Tibial nerve (tissue), 4 donors: ENCODE results near the gene GPC5. TPM values are rescaled to one million over a fixed set of nuclear protein-coding genes. Genes with fewer than 3 reads are reported as not detected.
"Not testable (repeated sequence)": the region's sequence is repeated elsewhere in the genome, so short reads cannot be mapped to it uniquely, and the experiment has no call there.

Source experiments
- DNase-seq, 2 donors: peaks; one replicate each; pipeline ENCODE4 v3.0.0-alpha.2; 2019; ENCODE audit warnings: low spot score in 2 of 2
- H3K27ac ChIP-seq, 4 donors: fragments of 200-600 bp; sonication (generic) in 3 of 4; one replicate each; pipeline ENCODE4 v1.5.1; 2017 to 2019; ENCODE audit warnings: mild to moderate bottlenecking in 1 of 4
- H3K27me3 ChIP-seq, 2 donors: fragments of 200-600 bp; sonication (generic) in 1 of 2; one replicate each; pipeline versions ENCODE4 v1.5.1 to v1.6.0; 2017 to 2019
- H3K36me3 ChIP-seq, 3 donors: fragments of 200-600 bp; sonication (generic); one replicate each; pipeline ENCODE4 v1.5.1; 2018 to 2019
- H3K4me1 ChIP-seq, 4 donors: fragments of 200-600 bp; sonication (generic) in 3 of 4; one replicate each; pipeline ENCODE4 v1.5.1; 2017 to 2019
- H3K4me3 ChIP-seq, 4 donors: fragments of 200-600 bp; sonication (generic) in 3 of 4; one replicate each; pipeline ENCODE4 v1.5.1; 2017 to 2019; ENCODE audit warnings: mild to moderate bottlenecking in 1 of 4, moderate library complexity in 1 of 4
- H3K9me3 ChIP-seq, 4 donors: fragments of 200-600 bp; sonication (generic) in 3 of 4; one replicate each; pipeline ENCODE4 v1.5.1; 2017 to 2019
- CTCF ChIP-seq, 5 experiments: fragments of 200-600 bp in 3 of 5; fragments of 450-650 bp in 2 of 5; sonication (generic) in 3 of 5; IDR thresholded peaks; one replicate each; pipeline ENCODE4 v1.5.1; 2016 to 2019; ENCODE audit warnings: antibody characterized with exemption in 5 of 5, mild to moderate bottlenecking in 3 of 5, moderate library complexity in 2 of 5
- EP300 ChIP-seq, 2 donors: sonication (generic); formaldehyde crosslinking; IDR thresholded peaks; one replicate each; pipeline ENCODE4 v1.6.1; 2017; ENCODE audit warnings: antibody characterized with exemption in 2 of 2, mild to moderate bottlenecking in 1 of 2
- POLR2A ChIP-seq, 2 donors: fragments of 450-650 bp; IDR thresholded peaks; one replicate each; pipeline ENCODE4 v1.6.1; 2017; ENCODE audit warnings: antibody characterized with exemption in 2 of 2, mild to moderate bottlenecking in 2 of 2, moderate library complexity in 2 of 2
- WGBS, 2 donors: methylation state at CpG; one replicate each; pipeline ENCODE4 v1.1.5; 2018; 5-methylcytosine and 5-hydroxymethylcytosine counted together
- total RNA-seq, 4 donors: library from RNA; depleted of rRNA; stranded (reverse); fragments of >200 nt; gene quantifications; one replicate each; pipeline ENCODE4 v1.1.0, GENCODE V29; 2016

GPC5 gene
- total RNA-seq, 4 donors from 2014 or later: 3.7 to 5.7 (median 4.2) TPM; not detected in 1

DNA sequence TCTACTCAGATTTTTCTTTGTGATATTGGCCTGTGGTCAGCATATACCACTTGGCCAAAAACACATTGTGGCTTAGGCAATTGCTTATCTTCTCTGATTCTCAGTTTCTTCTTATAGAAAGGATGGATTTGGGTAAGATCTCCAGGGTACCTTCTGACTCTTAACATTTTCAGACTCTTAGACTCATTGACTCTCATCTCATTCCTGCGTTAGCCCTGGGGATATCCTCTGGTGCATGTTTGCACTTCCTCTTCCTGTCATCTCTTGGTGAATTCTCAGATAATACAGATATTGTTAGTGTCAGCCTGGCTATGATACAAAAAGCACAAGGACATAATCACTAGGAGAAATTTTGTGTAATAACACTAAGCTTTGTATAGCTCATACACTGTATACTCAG is 1335.6 kb downstream of the GPC5 start:
- Histone ChIP-seq H3K9me3 (peaks cover 0 to 9% (median 0%) of the 10 kb centered on the region in 4 donors), H3K27ac (no peak overlapping the region), H3K4me3 (no peak overlapping the region), H3K4me1 (no peaks in the 10 kb centered on the region), H3K27me3 (no peaks in the 10 kb centered on the region), H3K36me3 (no peaks in the 10 kb centered on the region)
- 37 to 42% methylated on average over 1 of the region's 1 CpG for WGBS, 2 donors
- no peak for TF ChIP-seq EP300 (IDR thresholded peaks at IDR 0.05)
- no peak for TF ChIP-seq CTCF (IDR thresholded peaks at IDR 0.05)
- TF ChIP-seq POLR2A (IDR thresholded peaks at IDR 0.05): no peak
- DNase-seq: no peak

- no peaks in the 10 kb centered on the region for H3K4me1 ChIP-seq
- peaks cover 0 to 9% (median 0%) of the 10 kb centered on the region in 4 donors for H3K9me3 ChIP-seq
- H3K36me3 ChIP-seq: no peaks in the 10 kb centered on the region
- TF ChIP-seq POLR2A (IDR thresholded peaks at IDR 0.05) (no peak), EP300 (IDR thresholded peaks at IDR 0.05) (no peak)
- no peak for DNase-seq
- H3K27me3 ChIP-seq: no peaks in the 10 kb centered on the region
- no peak overlapping the region for H3K27ac ChIP-seq
- H3K4me3 ChIP-seq: no peak overlapping the region
- WGBS, 2 donors: 53 to 78% methylated on average over 1 of the region's 1 CpG
Observed at GRCh38 chr13:92734545-92734944, 1336.1 kb downstream of the GPC5 start.

DNA sequence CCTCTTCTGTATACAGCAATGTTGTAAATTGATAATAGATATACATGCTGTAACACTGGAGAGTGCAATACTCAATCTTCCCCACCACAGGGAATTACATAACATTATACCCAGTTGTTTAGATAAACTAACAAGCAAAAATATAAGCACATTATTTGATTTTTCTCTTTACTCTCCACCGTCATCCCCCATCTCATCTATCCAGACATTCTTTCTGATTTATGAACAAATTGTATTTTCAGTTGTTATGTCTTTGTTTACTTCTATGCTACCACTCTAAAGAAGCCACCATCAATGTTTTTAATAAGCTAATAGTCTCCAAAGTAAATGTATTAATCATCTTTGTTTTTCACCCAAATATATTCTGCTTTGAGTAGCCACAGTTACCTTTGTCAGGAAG is 1337.5 kb downstream of the GPC5 start:
- Histone ChIP-seq H3K4me1 (no peaks in the 10 kb centered on the region), H3K4me3 (no peak overlapping the region), H3K36me3 (no peaks in the 10 kb centered on the region), H3K27ac (no peak overlapping the region), H3K9me3 (peaks cover 0 to 9% (median 0%) of the 10 kb centered on the region in 4 donors), H3K27me3 (no peaks in the 10 kb centered on the region)
- 86 to 97% methylated on average over 1 of the region's 1 CpG for WGBS, 2 donors
- TF ChIP-seq CTCF (IDR thresholded peaks at IDR 0.05) (no peak), EP300 (IDR thresholded peaks at IDR 0.05) (no peak), POLR2A (IDR thresholded peaks at IDR 0.05) (no peak)
- DNase-seq: no peak

- Histone ChIP-seq H3K27ac (no peak overlapping the region), H3K4me3 (no peak overlapping the region), H3K36me3 (no peaks in the 10 kb centered on the region), H3K27me3 (no peaks in the 10 kb centered on the region), H3K4me1 (no peaks in the 10 kb centered on the region), H3K9me3 (peaks cover 0 to 9% (median 0%) of the 10 kb centered on the region in 4 donors)
- DNase-seq: no peak
- WGBS, 2 donors: 86 to 90% methylated on average over 2 of the region's 2 CpGs
- TF ChIP-seq POLR2A (IDR thresholded peaks at IDR 0.05) (no peak), EP300 (IDR thresholded peaks at IDR 0.05) (no peak), CTCF (IDR thresholded peaks at IDR 0.05) (no peak)
Observed at GRCh38 chr13:92739306-92739818, 1340.9 kb downstream of the GPC5 start.

GRCh38 chr13:92743992-92744391 is 1345.6 kb downstream of the GPC5 start:
- no peak for DNase-seq
- no peaks in the 10 kb centered on the region for H3K27me3 ChIP-seq
- H3K27ac ChIP-seq: no peak overlapping the region
- H3K4me1 ChIP-seq: no peaks in the 10 kb centered on the region
- no peaks in the 10 kb centered on the region for H3K9me3 ChIP-seq
- TF ChIP-seq CTCF (IDR thresholded peaks at IDR 0.05) (no peak), EP300 (IDR thresholded peaks at IDR 0.05) (no peak)
- no peak overlapping the region for H3K4me3 ChIP-seq
- WGBS, 2 donors: 98 to 100% methylated on average over 1 of the region's 1 CpG
- no peaks in the 10 kb centered on the region for H3K36me3 ChIP-seq

DNA sequence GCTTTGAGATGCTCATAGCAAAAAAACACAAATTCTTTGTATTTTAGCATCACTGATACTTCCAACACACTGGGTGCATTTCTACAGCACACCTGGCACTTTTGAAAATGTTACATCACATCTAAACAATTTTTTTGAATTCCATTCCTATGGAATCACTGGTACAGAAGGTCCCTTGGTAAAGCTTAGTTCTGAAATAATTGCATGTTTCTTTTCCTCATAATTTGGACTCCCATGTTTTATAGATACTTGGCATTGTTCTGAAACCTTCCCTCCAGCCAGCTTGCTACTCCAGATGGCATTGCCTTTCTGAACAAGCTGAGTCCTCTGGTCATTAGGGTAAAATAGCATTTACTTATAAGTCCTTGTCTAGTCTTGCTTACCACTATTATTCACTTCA is 1346.8 kb downstream of the GPC5 start:
- no peaks in the 10 kb centered on the region for H3K9me3 ChIP-seq
- H3K36me3 ChIP-seq: no peaks in the 10 kb centered on the region
- H3K27me3 ChIP-seq: no peaks in the 10 kb centered on the region
- TF ChIP-seq POLR2A (IDR thresholded peaks at IDR 0.05): no peak
- TF ChIP-seq EP300 (IDR thresholded peaks at IDR 0.05): no peak
- no peak for TF ChIP-seq CTCF (IDR thresholded peaks at IDR 0.05)
- DNase-seq: no peak
- H3K4me3 ChIP-seq: no peak overlapping the region
- no peaks in the 10 kb centered on the region for H3K4me1 ChIP-seq
- H3K27ac ChIP-seq: no peak overlapping the region

- not testable (repeated sequence) for H3K36me3 ChIP-seq, H3K4me3 ChIP-seq, H3K4me1 ChIP-seq, H3K27me3 ChIP-seq, H3K27ac ChIP-seq, DNase-seq, H3K9me3 ChIP-seq
- WGBS, 2 donors: 82% methylated on average over 12 of the region's 12 CpGs
Observed at GRCh38 chr13:92752705-92753104, 1354.3 kb downstream of the GPC5 start.
